T-helper 17 cell (primary cell): ENCODE results near the gene SIDT1. TPM values are rescaled to one million over a fixed set of nuclear protein-coding genes. Genes with fewer than 3 reads are reported as not detected.

Experiments
- ATAC-seq: fragments of 150-1000 bp; cut with Tn5 transposase; 2 replicates; pipeline ENCODE4 v1.10.0; 2021; ENCODE audit warnings: mild to moderate bottlenecking, moderate library complexity
- DNase-seq, 3 donors: peaks; one replicate each; pipeline versions ENCODE4 v3.0.0 to v3.0.0-alpha.2; 2020 to 2021
- H3K9me3 ChIP-seq: one replicate; pipeline ENCODE4 v1.7.0; 2013; ENCODE audit warnings: low read length, mild to moderate bottlenecking; ENCODE audit not compliant: control insufficient read depth, poor library complexity, severe bottlenecking
- H3K27ac Mint-ChIP-seq: one replicate; pipeline ENCODE4 v1.8.0; 2022; ENCODE audit warnings: mild to moderate bottlenecking, moderate library complexity, mixed read lengths
- H3K27me3 Mint-ChIP-seq: one replicate; pipeline ENCODE4 v1.8.0; 2022; ENCODE audit warnings: mixed read lengths
- H3K36me3 Mint-ChIP-seq: one replicate; pipeline ENCODE4 v1.8.0; 2022; ENCODE audit warnings: low read depth, mixed read lengths
- H3K4me1 Mint-ChIP-seq: one replicate; pipeline ENCODE4 v1.8.0; 2022; ENCODE audit warnings: mild to moderate bottlenecking, mixed read lengths
- H3K4me3 Mint-ChIP-seq: one replicate; pipeline ENCODE4 v1.8.0; 2022; ENCODE audit warnings: mild to moderate bottlenecking, moderate library complexity, mixed read lengths
- total RNA-seq, 4 donors: library from RNA in 2 of 4; stranded (reverse) in 2 of 4; gene quantifications; one replicate each; pipeline ENCODE4 v1.2.3 and lab custom pipeline; 2022 to 2026

The SIDT1 gene
- total RNA-seq, 2 donors from 2014 or later, result 53.8 to 62.5 TPM

- Mint-ChIP-seq H3K4me3 (no peak overlapping the region), H3K36me3 (peaks cover 4% of the 10 kb centered on the region), H3K4me1 (peaks cover 3% of the 10 kb centered on the region), H3K27me3 (peaks cover 42% of the 10 kb centered on the region), H3K27ac (no peak overlapping the region)
- no peaks in the 10 kb centered on the region for H3K9me3 ChIP-seq
- ATAC-seq (no peak), DNase-seq (no peak)
Observed at GRCh38 chr3:113523241-113523640, 9.1 kb upstream of the SIDT1 start.

- no peaks in the 10 kb centered on the region for H3K9me3 ChIP-seq
- H3K27me3 Mint-ChIP-seq, result no peaks in the 10 kb centered on the region
- H3K36me3 Mint-ChIP-seq, result peaks cover 13% of the 10 kb centered on the region
- peak overlapping the region; percentile 99 for H3K4me3 Mint-ChIP-seq
- peak; percentile 28 to 29 (median 29) for DNase-seq
- ATAC-seq, result peak; percentile 67
- peak overlapping the region; percentile 100 for H3K27ac Mint-ChIP-seq
- H3K4me1 Mint-ChIP-seq, result peaks cover 45% of the 10 kb centered on the region
Observed at GRCh38 chr3:113532698-113533533, 561 bp downstream of the SIDT1 start.

- Mint-ChIP-seq H3K4me3 (peak overlapping the region; percentile 99), H3K36me3 (peaks cover 14% of the 10 kb centered on the region), H3K27me3 (no peaks in the 10 kb centered on the region), H3K4me1 (peaks cover 50% of the 10 kb centered on the region), H3K27ac (peak overlapping the region; percentile 100)
- no peak for DNase-seq
- peak; percentile 40 for ATAC-seq
- no peaks in the 10 kb centered on the region for H3K9me3 ChIP-seq
Observed at GRCh38 chr3:113533534-113533892, 1.2 kb downstream of the SIDT1 start.

GRCh38 chr3:113534365-113534764, 2.0 kb downstream of the SIDT1 start:
- H3K36me3 Mint-ChIP-seq, result peaks cover 15% of the 10 kb centered on the region
- DNase-seq (no peak), ATAC-seq (peak; percentile 24)
- H3K27ac Mint-ChIP-seq, result peak overlapping the region; percentile 100
- H3K4me1 Mint-ChIP-seq, result peaks cover 47% of the 10 kb centered on the region
- no peaks in the 10 kb centered on the region for H3K27me3 Mint-ChIP-seq
- no peaks in the 10 kb centered on the region for H3K9me3 ChIP-seq
- peak overlapping the region; percentile 99 for H3K4me3 Mint-ChIP-seq

GRCh38 chr3:113535898-113536297, 3.5 kb downstream of the SIDT1 start:
- Mint-ChIP-seq H3K27ac (peak overlapping the region; percentile 61), H3K4me3 (peak overlapping the region; percentile 45), H3K36me3 (peaks cover 15% of the 10 kb centered on the region), H3K27me3 (no peaks in the 10 kb centered on the region), H3K4me1 (peaks cover 47% of the 10 kb centered on the region)
- no peaks in the 10 kb centered on the region for H3K9me3 ChIP-seq
- ATAC-seq, result no peak
- no peak for DNase-seq

GRCh38 chr3:113536627-113537101, 4.3 kb downstream of the SIDT1 start:
- no peak overlapping the region for H3K4me3 Mint-ChIP-seq
- peak overlapping the region; percentile 61 for H3K27ac Mint-ChIP-seq
- H3K4me1 Mint-ChIP-seq, result peaks cover 40% of the 10 kb centered on the region
- no peak for ATAC-seq
- H3K9me3 ChIP-seq, result no peaks in the 10 kb centered on the region
- DNase-seq, result no peak
- H3K36me3 Mint-ChIP-seq, result peaks cover 15% of the 10 kb centered on the region
- no peaks in the 10 kb centered on the region for H3K27me3 Mint-ChIP-seq

GRCh38 chr3:113537155-113537554, 4.8 kb downstream of the SIDT1 start:
- Mint-ChIP-seq H3K27ac (peak overlapping the region; percentile 61), H3K36me3 (peaks cover 15% of the 10 kb centered on the region), H3K4me1 (peaks cover 36% of the 10 kb centered on the region), H3K4me3 (no peak overlapping the region), H3K27me3 (no peaks in the 10 kb centered on the region)
- DNase-seq (no peak), ATAC-seq (no peak)
- H3K9me3 ChIP-seq, result no peaks in the 10 kb centered on the region

GRCh38 chr3:113541519-113541918, 9.2 kb downstream of the SIDT1 start:
- peaks cover 3% of the 10 kb centered on the region for H3K36me3 Mint-ChIP-seq
- H3K4me3 Mint-ChIP-seq, result no peak overlapping the region
- H3K9me3 ChIP-seq, result no peaks in the 10 kb centered on the region
- H3K27me3 Mint-ChIP-seq, result no peaks in the 10 kb centered on the region
- DNase-seq (no peak), ATAC-seq (no peak)
- H3K4me1 Mint-ChIP-seq, result peaks cover 27% of the 10 kb centered on the region
- H3K27ac Mint-ChIP-seq, result peak overlapping the region; percentile 41

GRCh38 chr3:113545594-113545993, 13.2 kb downstream of the SIDT1 start:
- Mint-ChIP-seq H3K27me3 (no peaks in the 10 kb centered on the region), H3K4me3 (no peak overlapping the region), H3K27ac (peak overlapping the region; percentile 41), H3K36me3 (peaks cover 7% of the 10 kb centered on the region), H3K4me1 (peaks cover 29% of the 10 kb centered on the region)
- no peak for ATAC-seq
- no peaks in the 10 kb centered on the region for H3K9me3 ChIP-seq
- no peak for DNase-seq

GRCh38 chr3:113546414-113546893, 14.1 kb downstream of the SIDT1 start:
- no peak for DNase-seq
- Mint-ChIP-seq H3K27ac (peak overlapping the region; percentile 41), H3K4me1 (peaks cover 30% of the 10 kb centered on the region)

GRCh38 chr3:113548501-113548900, 16.1 kb downstream of the SIDT1 start:
- Mint-ChIP-seq H3K4me1 (peaks cover 38% of the 10 kb centered on the region), H3K27me3 (no peaks in the 10 kb centered on the region), H3K4me3 (no peak overlapping the region), H3K27ac (peak overlapping the region; percentile 45), H3K36me3 (peaks cover 12% of the 10 kb centered on the region)
- ATAC-seq, result no peak
- no peaks in the 10 kb centered on the region for H3K9me3 ChIP-seq
- no peak for DNase-seq

More at GRCh38 chr3:113546414-113546893, 14.1 kb downstream of the SIDT1 start:
- ATAC-seq, result no peak
- peak overlapping the region; percentile 12 for H3K4me3 Mint-ChIP-seq
- peaks cover 7% of the 10 kb centered on the region for H3K36me3 Mint-ChIP-seq
- no peaks in the 10 kb centered on the region for H3K27me3 Mint-ChIP-seq
- H3K9me3 ChIP-seq, result no peaks in the 10 kb centered on the region

GRCh38 chr3:113551820-113552219, 19.5 kb downstream of the SIDT1 start:
- H3K27ac Mint-ChIP-seq, result peak overlapping the region; percentile 37
- DNase-seq (no peak), ATAC-seq (no peak)
- H3K4me1 Mint-ChIP-seq, result peaks cover 29% of the 10 kb centered on the region
- H3K27me3 Mint-ChIP-seq, result no peaks in the 10 kb centered on the region
- H3K9me3 ChIP-seq, result no peaks in the 10 kb centered on the region
- no peak overlapping the region for H3K4me3 Mint-ChIP-seq
- peaks cover 10% of the 10 kb centered on the region for H3K36me3 Mint-ChIP-seq

- no peaks in the 10 kb centered on the region for H3K9me3 ChIP-seq
- Mint-ChIP-seq H3K27ac (peak overlapping the region; percentile 37), H3K4me1 (peaks cover 34% of the 10 kb centered on the region), H3K4me3 (no peak overlapping the region), H3K27me3 (no peaks in the 10 kb centered on the region), H3K36me3 (peaks cover 12% of the 10 kb centered on the region)
- ATAC-seq, result peak; percentile 63
- no peak for DNase-seq
Observed at GRCh38 chr3:113552851-113553250, 20.5 kb downstream of the SIDT1 start.
